ENCODE measurements around the gene CNPY4.
A peak's percentile ranks its signal among the peaks of the same experiment; 100 is the strongest.

Gene CNPY4

GRCh38 chr7:100167912-100168323 lies 48.5 kb downstream of the CNPY4 start:
- no peak for DNase-seq

DNA sequence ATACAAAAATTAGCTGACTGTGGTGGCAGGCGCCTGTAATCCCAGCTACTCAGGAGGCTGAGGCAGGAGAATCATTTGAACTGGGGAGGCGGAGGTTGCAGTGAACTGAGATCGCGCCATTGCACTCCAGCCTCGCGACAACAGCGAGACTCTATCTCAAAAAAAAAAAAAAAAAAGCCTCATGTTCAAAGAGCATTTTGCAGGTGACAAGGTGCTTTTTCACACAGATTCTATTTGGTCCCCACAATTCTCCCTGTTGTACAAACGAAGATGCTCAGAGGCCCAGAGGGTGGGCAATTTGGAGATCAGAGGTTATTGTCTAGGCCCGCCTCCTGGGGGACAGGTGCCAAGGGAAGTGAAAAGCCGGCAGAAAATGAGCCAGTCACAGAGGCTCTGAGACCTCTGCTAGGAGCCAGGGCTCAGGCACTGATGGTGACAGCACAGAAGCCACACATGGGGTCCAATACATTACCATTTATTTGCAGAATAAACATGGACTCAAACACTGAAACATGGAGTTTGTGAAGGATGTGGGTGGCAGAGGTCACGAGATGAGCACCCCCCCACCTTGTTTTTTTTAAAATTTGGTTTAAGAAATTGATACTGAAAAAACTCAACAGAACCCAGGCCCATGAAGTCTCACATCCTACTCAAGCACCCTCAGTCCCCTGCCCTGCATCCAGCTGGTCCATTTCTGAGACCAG lies 49.9 kb downstream of the CNPY4 start:
- DNase-seq, result peak; percentile 49 to 51

DNA sequence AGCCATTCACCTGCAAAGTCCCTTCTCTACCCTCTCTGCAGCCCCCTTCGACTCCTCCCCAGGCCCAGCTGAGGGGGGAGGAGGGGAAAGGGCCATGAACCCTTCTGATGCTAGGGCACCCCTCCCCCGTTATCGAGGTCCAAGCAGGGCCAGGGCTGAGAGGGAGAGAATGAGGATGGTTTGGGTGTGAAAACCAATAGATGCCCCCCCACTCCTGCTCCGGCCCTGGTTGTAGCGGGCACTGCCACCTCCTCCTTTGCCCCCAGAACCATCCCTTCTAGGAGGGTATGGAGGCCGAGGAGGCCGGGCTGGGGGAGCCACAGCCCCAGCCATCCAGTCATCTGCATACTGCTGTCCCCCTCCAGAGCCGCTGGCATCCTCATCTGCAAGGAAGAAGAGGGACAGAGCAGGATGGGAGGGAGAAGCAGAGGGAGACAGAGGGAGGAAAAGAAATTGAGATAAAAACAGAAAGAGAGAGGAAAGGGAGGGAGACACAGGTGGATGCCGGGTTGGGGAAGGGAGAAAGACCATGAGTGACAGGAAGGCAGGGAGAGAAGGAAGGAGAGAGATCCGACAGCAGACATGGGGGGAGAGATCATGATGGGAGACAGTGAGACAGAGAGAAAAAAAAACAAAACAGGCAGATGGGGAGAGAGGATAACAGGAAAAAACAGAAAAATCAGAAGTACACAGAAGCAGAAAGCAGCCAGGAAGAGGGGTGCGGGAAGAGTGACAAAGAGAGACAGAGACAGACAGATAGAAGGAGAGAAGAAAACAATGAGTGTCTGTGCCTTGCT lies 50.9 kb downstream of the CNPY4 start:
- DNase-seq, result no peak

DNA sequence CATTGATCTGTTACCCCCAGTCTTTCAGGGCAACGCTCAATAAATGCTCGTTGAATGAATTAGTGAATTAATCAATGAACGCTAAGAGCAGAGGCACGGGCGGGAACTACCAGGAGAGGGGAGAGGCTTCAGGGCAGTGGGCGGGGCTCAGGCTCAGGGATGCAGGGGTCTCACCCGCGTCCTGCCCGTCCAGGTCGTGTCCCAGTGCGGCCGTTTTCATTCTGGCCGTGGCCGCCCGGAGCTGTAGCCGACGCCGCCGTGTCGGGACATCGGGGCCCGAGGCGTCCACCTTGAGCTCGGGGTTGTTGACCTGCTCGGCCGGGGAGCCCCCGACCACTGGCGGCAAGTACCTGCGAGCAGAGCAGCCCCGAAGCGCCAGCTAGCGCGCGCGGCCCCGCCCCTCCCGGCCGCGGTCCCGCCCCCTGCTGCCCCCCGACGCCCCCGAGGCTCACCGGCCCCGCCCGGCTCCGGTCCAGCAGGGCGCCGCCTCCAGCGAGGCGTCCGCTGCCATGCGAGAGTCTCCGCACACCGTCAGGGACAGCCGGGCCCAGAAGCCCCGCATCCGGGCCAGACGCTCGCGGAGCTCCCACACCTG lies 51.8 kb downstream of the CNPY4 start:
- DNase-seq, result peak in 1 of 2 experiments; percentile 53

DNA sequence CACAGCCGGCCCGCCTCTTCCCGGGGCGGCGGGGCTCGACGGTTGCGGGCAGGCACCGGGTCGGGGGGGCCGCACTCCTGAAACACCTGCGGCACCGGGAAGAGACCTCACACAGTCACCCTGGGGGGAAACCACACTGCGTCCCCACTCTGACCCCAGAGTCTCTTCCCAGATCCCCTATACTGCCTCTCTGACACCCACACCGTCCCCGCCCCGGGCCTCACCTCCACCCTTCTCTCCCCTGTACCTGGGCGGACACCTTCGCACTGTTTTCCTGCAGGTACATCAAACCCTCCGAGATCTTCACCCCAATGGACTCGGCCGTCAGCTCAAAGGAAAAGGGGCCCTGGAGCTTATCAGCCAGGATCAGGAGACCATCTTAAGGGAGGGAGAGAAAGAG lies 52.4 kb downstream of the CNPY4 start:
- no peak for DNase-seq

DNA sequence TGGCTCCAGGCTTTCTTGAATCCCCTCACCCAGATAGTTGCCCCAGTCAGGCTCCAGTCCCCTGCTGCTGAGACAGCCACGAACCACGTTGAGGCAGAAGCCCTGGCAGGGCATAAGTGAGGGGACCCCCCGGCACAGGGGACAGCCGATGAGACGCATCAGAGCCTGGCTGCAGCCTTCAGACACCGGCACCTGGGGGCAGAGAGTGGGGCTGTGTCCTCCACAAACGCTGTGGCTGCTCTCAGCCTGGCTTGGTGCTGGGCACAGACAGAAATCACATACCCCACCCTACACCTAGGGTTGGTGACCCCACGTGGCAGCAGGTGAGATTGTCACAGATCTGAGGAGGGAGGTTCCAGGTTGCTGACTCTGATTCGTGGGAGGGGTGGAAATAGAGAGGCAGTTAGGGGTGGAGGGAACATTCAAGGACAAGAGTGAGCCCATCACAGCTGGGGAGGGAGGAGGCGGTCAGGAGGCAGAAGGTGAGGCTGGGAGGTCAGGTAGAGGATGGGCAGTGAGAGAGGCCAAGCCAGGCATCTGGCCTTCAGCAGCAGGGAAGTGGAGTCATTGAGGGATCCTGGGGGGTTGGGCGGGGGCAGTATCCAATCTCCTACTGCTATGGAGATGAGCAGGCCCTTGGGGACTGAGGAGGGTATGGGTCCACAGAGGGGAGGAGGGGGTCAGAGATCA lies 54.5 kb downstream of the CNPY4 start:
- DNase-seq, result no peak

DNA sequence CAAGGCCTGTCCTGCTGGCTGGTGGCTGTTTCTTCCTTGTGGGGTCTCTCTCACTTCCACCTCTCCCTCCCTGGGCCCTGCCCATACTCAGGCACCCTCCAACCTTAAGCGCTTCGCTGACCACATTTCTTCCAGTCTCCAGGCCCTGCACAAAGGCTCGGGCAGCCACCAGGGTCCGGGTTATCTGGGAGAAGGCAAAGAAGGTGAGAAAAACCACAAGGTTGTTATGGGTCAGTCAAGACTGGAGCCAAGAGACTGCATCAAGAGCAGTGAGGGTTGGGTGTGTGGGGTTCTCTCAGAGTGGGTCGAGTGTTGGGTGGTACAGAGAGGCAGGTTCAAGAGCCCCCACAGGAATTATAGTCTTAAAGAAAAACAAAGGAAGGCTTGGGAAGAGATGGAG lies 55.1 kb downstream of the CNPY4 start:
- DNase-seq, result no peak

Measured in activated T-cell treated with anti-CD3 and anti-CD28 coated beads, Interleukin-2, amount 50 U/mL, for 48 hours (primary cell).